Measurements from ENCODE around the gene EBF3.

GRCh38 chr10:129865413-129865812 is 98.7 kb downstream of the EBF3 start:
- TF ChIP-seq CTCF (IDR thresholded peaks at IDR 0.05 in 8 of 11, conservative IDR thresholded peaks at IDR 0.05 in 3 of 11) (no peak), POLR2A (IDR thresholded peaks at IDR 0.05) (no peak)
